DND-41 (cell line): ENCODE measurements around the gene STXBP6.

Source experiments
- CTCF ChIP-seq: IDR thresholded peaks from 2 replicates; pipeline ENCODE4 v1.5.1; 2012; ENCODE audit warnings: borderline replicate concordance, low read length, moderate library complexity, mild to moderate bottlenecking; ENCODE audit not compliant: poor library complexity, severe bottlenecking; ENCODE audit errors: extremely low read depth
- EZH2 ChIP-seq: IDR thresholded peaks from 3 replicates; pipeline ENCODE4 v1.6.1; 2012; ENCODE audit warnings: borderline replicate concordance, low read depth, mild to moderate bottlenecking, moderate library complexity, low read length, inconsistent platforms; ENCODE audit not compliant: severe bottlenecking

- TF ChIP-seq CTCF (no peak), EZH2 (no peak)
Measured at GRCh38 chr14:24890716-24891115, 159.2 kb downstream of the STXBP6 start.
